Upper lobe of left lung (tissue), 6 donors: ENCODE data around the gene SMARCA1. TPM values are rescaled to one million over a fixed set of nuclear protein-coding genes. Genes with fewer than 3 reads are reported as not detected.
A peak's percentile ranks its signal among the peaks of the same experiment; 100 is the strongest.

Experiments used
- ATAC-seq, 2 donors: fragments of 200-7000 bp; cut with Tn5 transposase; one replicate each; pipeline ENCODE4 v1.9.1; 2022; ENCODE audit warnings: mild to moderate bottlenecking in 2 of 2, moderate library complexity in 2 of 2; ENCODE audit not compliant: low FRiP score in 2 of 2
- DNase-seq, 2 donors: peaks; one replicate each; pipeline ENCODE4 v3.0.0-alpha.2; 2019 to 2020
- H3K27ac ChIP-seq, 4 donors: fragments of 200-600 bp; sonication (generic); one replicate each; pipeline ENCODE4 v1.5.1; 2016 to 2019
- H3K27me3 ChIP-seq, 4 donors: fragments of 200-600 bp; sonication (generic); one replicate each; pipeline ENCODE4 v1.5.1; 2017 to 2019
- H3K36me3 ChIP-seq, 4 donors: fragments of 200-600 bp; sonication (generic); one replicate each; pipeline ENCODE4 v1.5.1; 2016 to 2019
- H3K4me1 ChIP-seq, 4 donors: fragments of 200-600 bp; sonication (generic); one replicate each; pipeline ENCODE4 v1.5.1; 2018 to 2019
- H3K4me3 ChIP-seq, 4 donors: fragments of 200-600 bp; sonication (generic); one replicate each; pipeline ENCODE4 v1.5.1; 2017 to 2019; ENCODE audit warnings: mild to moderate bottlenecking in 2 of 4, moderate library complexity in 1 of 4
- H3K9me3 ChIP-seq, 4 donors: fragments of 200-600 bp; sonication (generic); one replicate each; pipeline ENCODE4 v1.5.1; 2018 to 2019
- EP300 ChIP-seq, 4 donors: sonication (generic); formaldehyde crosslinking; IDR thresholded peaks; one replicate each; pipeline ENCODE4 v1.5.1; 2017; ENCODE audit warnings: antibody characterized with exemption in 4 of 4, control low read depth in 2 of 4
- POLR2A ChIP-seq, 4 donors: fragments of 450-650 bp; IDR thresholded peaks; one replicate each; pipeline ENCODE4 v1.5.1; 2016 to 2017; ENCODE audit warnings: antibody characterized with exemption in 4 of 4, mild to moderate bottlenecking in 2 of 4
- POLR2AphosphoS5 ChIP-seq, 2 donors: sonication (generic); formaldehyde crosslinking; IDR thresholded peaks; one replicate each; pipeline ENCODE4 v1.5.1; 2017; ENCODE audit warnings: antibody characterized with exemption in 2 of 2
- WGBS, 2 donors: methylation state at CpG; one replicate each; pipeline ENCODE4 v1.1.5; 2017 to 2018; 5-methylcytosine and 5-hydroxymethylcytosine counted together
- total RNA-seq, 6 donors: library from RNA; depleted of rRNA in 4 of 6; stranded (reverse); fragments of >200 nt in 4 of 6; gene quantifications; one replicate each; pipeline versions ENCODE4 v1.1.0 to v1.2.1, GENCODE V29; 2016 to 2021
- TF ChIP-seq, protein P1 (sequence below), 6 experiments: fragments of 450-650 bp in 4 of 6; fragments of 200-600 bp in 2 of 6; sonication (generic) in 2 of 6; IDR thresholded peaks; one replicate each; pipeline ENCODE4 v1.5.1; 2016 to 2019; ENCODE audit warnings: antibody characterized with exemption in 6 of 6
- donor health status: DM: no; HTN: no; CAD: no; lungs with moderate emphysema.
- donor health status: DM: no; HTN: yes; CAD: no; lungs with severe emphysema.

Gene SMARCA1
- total RNA-seq, 6 donors from 2014 or later: 18.3 to 44.7 (median 29.5) TPM

DNA sequence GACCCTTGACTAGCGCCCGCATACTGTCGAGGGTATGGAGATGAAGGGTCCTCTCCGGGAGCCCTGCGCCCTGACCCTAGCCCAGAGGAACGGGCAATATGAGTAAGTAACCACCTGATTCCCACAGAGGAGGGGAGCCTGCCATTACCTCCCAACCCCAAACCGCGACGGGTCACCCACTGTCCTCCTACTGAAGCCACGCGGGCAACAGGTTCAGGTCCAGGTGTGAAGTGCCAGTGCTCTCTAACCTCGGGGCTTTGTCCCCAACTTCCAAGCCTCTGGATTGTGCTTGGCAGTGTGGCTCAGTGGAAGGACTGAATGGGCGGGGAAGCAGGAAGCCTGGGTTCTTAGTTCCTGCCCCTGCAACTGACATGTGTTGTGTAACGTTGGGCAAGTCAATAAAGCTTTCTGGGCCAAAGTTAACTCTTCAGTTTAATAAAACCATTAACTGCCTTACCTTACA, 17.5 kb upstream of the SMARCA1 start:
- 3 to 40% methylated on average over 5 to 14 of the region's 14 CpGs for WGBS, 2 donors
- Histone ChIP-seq H3K27me3 (no peaks in the 10 kb centered on the region), H3K4me3 (peak overlapping the region; percentile 62 to 75 (median 66)), H3K36me3 (peaks cover 0 to 5% (median 0%) of the 10 kb centered on the region in 4 donors), H3K4me1 (peaks cover 0 to 5% (median 0%) of the 10 kb centered on the region in 4 donors), H3K9me3 (no peaks in the 10 kb centered on the region), H3K27ac (peak overlapping the region; percentile 78 to 86 (median 82))
- DNase-seq (peak in 1 of 2 donors; percentile 37), ATAC-seq (peak; percentile 59 to 83)
- TF ChIP-seq POLR2A (IDR thresholded peaks at IDR 0.05) (no peak), EP300 (IDR thresholded peaks at IDR 0.05) (no peak), POLR2AphosphoS5 (IDR thresholded peaks at IDR 0.05) (no peak)
- TF ChIP-seq, protein P1, sequence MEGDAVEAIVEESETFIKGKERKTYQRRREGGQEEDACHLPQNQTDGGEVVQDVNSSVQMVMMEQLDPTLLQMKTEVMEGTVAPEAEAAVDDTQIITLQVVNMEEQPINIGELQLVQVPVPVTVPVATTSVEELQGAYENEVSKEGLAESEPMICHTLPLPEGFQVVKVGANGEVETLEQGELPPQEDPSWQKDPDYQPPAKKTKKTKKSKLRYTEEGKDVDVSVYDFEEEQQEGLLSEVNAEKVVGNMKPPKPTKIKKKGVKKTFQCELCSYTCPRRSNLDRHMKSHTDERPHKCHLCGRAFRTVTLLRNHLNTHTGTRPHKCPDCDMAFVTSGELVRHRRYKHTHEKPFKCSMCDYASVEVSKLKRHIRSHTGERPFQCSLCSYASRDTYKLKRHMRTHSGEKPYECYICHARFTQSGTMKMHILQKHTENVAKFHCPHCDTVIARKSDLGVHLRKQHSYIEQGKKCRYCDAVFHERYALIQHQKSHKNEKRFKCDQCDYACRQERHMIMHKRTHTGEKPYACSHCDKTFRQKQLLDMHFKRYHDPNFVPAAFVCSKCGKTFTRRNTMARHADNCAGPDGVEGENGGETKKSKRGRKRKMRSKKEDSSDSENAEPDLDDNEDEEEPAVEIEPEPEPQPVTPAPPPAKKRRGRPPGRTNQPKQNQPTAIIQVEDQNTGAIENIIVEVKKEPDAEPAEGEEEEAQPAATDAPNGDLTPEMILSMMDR (IDR thresholded peaks at IDR 0.05): no peak

DNA sequence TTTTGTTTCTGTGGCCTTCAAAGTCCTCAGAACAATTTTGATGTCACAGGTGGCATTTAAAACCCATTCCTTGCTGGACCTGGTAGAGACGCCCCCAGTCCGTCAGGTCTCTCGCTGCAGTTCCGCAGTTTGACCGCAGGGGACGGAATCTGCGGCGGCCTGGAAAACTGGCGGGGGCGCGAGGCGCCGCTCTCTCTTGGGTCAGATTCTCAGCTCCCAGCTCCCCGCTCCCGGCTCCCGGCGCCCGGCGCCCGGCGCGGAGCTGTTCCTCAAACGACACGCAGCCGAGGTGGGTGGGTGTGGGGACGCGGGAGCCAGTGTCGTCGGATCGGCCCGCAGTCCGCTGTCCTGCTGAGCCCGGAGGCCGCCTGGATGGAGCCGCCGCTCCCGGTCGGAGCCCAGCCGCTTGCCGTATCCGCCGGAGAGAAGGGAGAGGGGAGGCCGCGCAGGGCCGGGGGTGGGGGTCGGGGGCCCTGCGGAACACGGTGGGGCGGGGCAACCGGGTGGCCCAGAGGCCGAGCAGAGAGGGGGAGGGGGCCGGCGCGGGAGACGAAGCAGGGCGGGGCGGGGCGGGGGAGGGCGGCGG, 16.9 kb upstream of the SMARCA1 start, which contains the start of gene OCRL:
Gene OCRL, plus strand, starts transcription at position 192 of the 586 bp plus-strand sequence. Its CDS starts 181 bp downstream, at position 373.
- peak; percentile 65 to 92 for DNase-seq
- Histone ChIP-seq H3K27me3 (no peaks in the 10 kb centered on the region), H3K4me1 (peaks cover 0 to 5% (median 0%) of the 10 kb centered on the region in 4 donors), H3K9me3 (no peaks in the 10 kb centered on the region), H3K27ac (peak within 1 kb of the TSS; percentile 78 to 86 (median 82)), H3K36me3 (peaks cover 0 to 2% (median 0%) of the 10 kb centered on the region in 4 donors), H3K4me3 (peak within 1 kb of the TSS; percentile 62 to 75 (median 66))
- peak; percentile 85 to 98 for ATAC-seq
- TF ChIP-seq, protein P1 (IDR thresholded peaks at IDR 0.05): peak; percentile 62 to 83 (median 74)
- no peak for TF ChIP-seq EP300 (IDR thresholded peaks at IDR 0.05)
- TF ChIP-seq POLR2A (IDR thresholded peaks at IDR 0.05): peak in 2 of 4 donors; percentile 14 to 30
- TF ChIP-seq POLR2AphosphoS5 (IDR thresholded peaks at IDR 0.05): no peak
- WGBS, 2 donors: 20 to 21% methylated on average over 1 to 48 of the region's 60 CpGs

DNA sequence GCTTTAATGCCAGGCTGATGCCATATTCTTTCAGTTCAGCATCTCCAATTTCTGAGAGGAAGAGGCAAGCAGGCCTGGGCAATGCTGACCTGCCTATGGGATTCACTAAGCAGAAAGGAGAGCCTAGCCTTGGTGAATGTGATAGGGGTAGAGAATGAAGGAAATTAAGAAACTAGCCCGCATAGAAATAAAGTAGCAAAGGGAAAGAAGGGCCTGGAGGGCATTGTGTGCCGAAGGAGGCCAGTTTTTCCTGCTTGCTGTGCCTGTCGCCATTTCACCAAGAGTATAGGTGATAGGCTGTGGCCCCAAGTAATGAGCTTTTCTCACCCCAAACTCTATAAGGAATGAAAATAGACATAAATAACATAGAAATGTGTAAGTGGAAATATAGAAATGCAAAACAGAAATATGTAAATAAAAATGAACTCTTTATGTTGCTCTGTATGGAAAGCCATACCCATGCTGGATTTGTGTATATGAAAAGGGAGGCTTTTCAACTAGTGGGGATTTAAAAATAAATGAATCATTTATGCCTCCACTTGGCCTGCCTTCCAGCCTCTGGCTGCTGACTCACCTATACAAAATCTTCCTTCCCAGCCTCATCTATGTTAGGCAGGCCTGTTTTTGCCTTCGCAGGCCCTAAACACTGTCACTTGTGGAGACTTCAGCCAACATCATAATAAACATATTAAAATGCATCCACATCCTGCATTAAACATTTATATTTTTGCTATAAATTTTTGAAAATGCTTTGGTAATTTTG, 11.7 kb upstream of the SMARCA1 start:
- DNase-seq: no peak
- TF ChIP-seq, protein P1 (IDR thresholded peaks at IDR 0.05): no peak
- no peak for TF ChIP-seq EP300 (IDR thresholded peaks at IDR 0.05)
- no peak for TF ChIP-seq POLR2AphosphoS5 (IDR thresholded peaks at IDR 0.05)
- no peak for TF ChIP-seq POLR2A (IDR thresholded peaks at IDR 0.05)
- ATAC-seq: no peak
- Histone ChIP-seq H3K36me3 (no peaks in the 10 kb centered on the region), H3K27ac (no peak overlapping the region), H3K27me3 (no peaks in the 10 kb centered on the region), H3K4me1 (no peaks in the 10 kb centered on the region), H3K4me3 (no peak overlapping the region), H3K9me3 (no peaks in the 10 kb centered on the region)
- 65 to 93% methylated on average over 4 of the region's 4 CpGs for WGBS, 2 donors

DNA sequence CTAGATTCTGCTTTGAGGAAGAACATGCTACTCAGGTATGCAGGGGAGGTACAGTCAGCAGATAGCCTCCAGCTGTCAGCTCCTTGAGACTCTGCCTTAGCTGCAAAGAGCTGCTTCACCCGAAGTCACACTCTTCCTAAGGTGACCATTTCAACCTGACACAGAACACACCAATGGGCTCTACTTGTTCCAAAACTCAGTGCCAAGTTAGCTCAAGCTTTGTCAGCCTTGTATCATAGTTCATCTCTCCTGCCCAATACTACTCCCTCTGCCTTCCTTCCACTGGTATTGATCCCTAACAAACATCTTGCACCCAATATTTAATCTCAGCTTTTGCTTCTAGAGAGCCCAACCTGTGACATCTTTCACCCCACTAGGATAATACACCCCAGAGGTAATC, 7.8 kb upstream of the SMARCA1 start:
- Histone ChIP-seq H3K4me1 (no peaks in the 10 kb centered on the region), H3K9me3 (no peaks in the 10 kb centered on the region), H3K27ac (no peak overlapping the region), H3K27me3 (no peaks in the 10 kb centered on the region), H3K36me3 (no peaks in the 10 kb centered on the region), H3K4me3 (no peak overlapping the region)
- ATAC-seq (no peak), DNase-seq (no peak)
- WGBS, 2 donors: 67% methylated on average over 1 of the region's 1 CpG; no CpG with 5 or more reads in 1 of the 2 donors
- TF ChIP-seq, protein P1 (IDR thresholded peaks at IDR 0.05): no peak
- no peak for TF ChIP-seq POLR2A (IDR thresholded peaks at IDR 0.05)
- TF ChIP-seq POLR2AphosphoS5 (IDR thresholded peaks at IDR 0.05): no peak
- TF ChIP-seq EP300 (IDR thresholded peaks at IDR 0.05): no peak
